Caki2 (cell line): Measurements from ENCODE around the gene ZNF652. TPM values are rescaled to one million over a fixed set of nuclear protein-coding genes. Genes with fewer than 3 reads are reported as not detected.
A peak's percentile ranks its signal among the peaks of the same experiment; 100 is the strongest.
"Not testable (repeated sequence)": the region's sequence is repeated elsewhere in the genome, so short reads cannot be mapped to it uniquely, and the experiment has no call there.

Experiments used
- DNase-seq: peaks from one replicate; pipeline ENCODE4 v3.0.0-alpha.2; 2015; ENCODE audit warnings: low read depth
- in situ Hi-C: cut with HindIII; loops from 2 replicates; pipeline ENCODE4 v1.10.0; 2016; ENCODE audit warnings: low sequenced_read_pairs, low pct_unique_long_range_greater_than_20kb, mixed read lengths
- total RNA-seq: library from RNA; depleted of rRNA; stranded (reverse); fragments of >200 nt; shearing (Covaris generic); gene quantifications from 2 replicates; pipeline ENCODE4 v1.2.3, GENCODE V29; 2014; ENCODE audit warnings: low replicate concordance

ZNF652 gene
- total RNA-seq, 1 experiment from 2014 or later: 24.4 TPM

- peak; percentile 18 for DNase-seq
- in situ Hi-C loops: no loop called here
These were observed 26.9 kb upstream of the ZNF652 start for GRCh38 chr17:49388692-49389513.

DNA sequence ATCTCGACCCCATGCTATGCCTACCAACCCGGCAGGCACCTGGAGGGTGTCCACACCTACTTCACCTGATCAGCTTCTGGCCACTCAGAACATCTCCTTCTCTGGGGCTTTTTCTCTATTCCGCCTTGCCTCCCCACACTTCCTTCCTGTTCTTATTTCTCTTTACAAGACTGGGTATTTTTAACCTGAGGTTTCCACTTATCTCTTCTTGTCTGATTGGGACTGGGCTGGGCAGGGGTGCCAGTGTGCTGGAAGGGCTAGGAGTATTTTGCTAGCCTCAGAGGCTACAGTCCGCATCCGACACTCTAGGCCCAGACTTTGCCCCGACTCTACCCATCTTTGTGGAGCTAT, 26.2 kb upstream of the ZNF652 start:
- no peak for DNase-seq
- in situ Hi-C loops: no loop called here

GRCh38 chr17:49387498-49388289, 25.6 kb upstream of the ZNF652 start:
- in situ Hi-C loops: no loop called here
- DNase-seq: no peak

- no peak for DNase-seq
- in situ Hi-C loops: no loop called here
These were observed 24.3 kb upstream of the ZNF652 start for GRCh38 chr17:49386373-49386772.

GRCh38 chr17:49384951-49385350, 22.9 kb upstream of the ZNF652 start:
- no peak for DNase-seq
- in situ Hi-C loops: no loop called here

- in situ Hi-C loops: no loop called here
- DNase-seq: no peak
These were observed 21.0 kb upstream of the ZNF652 start for GRCh38 chr17:49383060-49383459.

DNA sequence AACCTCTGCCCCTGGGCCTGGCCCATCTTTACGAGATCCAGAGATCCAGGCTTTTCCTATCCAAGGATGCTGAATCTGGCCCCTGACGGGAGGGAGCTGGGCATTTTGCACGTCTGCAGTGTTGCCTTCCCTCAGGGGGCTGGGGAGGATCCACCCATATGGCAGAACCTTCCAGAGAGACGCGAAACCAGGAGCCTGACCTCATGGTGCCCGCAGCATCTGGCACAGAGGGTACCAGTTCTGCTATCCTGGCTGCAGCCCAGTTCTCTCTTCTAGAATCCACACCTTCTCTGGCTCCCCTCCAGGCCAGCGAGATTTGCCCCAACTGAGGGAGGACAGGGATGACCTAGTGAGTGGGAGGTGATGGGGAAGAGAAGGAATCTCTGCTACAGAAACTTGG, 20.5 kb upstream of the ZNF652 start:
- in situ Hi-C loops: no loop called here
- DNase-seq: no peak

DNA sequence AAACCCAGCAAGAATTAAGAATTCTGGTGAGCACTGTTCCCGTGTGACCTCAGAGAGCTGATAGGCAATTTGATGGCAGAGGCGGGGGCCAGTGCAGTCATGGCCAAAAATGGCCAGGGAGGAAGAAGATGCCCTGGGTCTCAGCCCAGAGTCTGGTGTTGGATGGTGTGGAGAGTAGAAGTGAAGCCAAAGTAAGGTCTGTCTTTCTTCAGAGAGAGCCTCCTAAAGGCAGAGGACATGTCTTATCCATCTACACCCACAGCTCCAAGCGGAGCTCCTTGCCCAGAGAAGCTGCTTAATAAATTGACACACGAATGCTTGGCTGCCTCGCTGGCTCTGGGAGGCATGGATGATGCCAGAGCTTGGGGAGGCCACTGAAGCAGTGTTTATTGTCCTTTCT, 19.7 kb upstream of the ZNF652 start:
- in situ Hi-C loops: no loop called here
- no peak for DNase-seq

GRCh38 chr17:49381033-49381432, 19.0 kb upstream of the ZNF652 start:
- DNase-seq: no peak
- in situ Hi-C loops: no loop called here

DNA sequence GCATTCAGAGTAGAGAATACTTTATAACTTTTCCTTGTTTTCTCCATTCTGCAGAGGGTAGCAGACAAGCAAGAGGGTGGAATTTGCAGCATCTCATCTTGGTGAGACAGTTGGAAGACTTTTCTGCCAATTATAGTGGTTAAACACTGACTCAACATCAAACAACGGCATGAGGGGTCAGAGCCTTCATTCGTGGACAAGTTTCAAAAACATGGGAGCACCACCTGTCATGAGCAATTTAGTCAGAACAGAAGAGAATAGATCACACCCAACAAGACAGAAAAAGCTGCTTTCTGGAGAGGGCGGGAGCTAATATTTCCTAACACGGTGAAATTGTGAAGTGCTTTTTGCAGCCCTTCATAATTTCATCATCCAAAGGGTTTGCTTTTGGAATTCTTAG, 17.9 kb upstream of the ZNF652 start:
- no peak for DNase-seq
- in situ Hi-C loops: no loop called here

- DNase-seq: no peak
- in situ Hi-C loops: no loop called here
These were observed 16.3 kb upstream of the ZNF652 start for GRCh38 chr17:49378311-49378710.

DNA sequence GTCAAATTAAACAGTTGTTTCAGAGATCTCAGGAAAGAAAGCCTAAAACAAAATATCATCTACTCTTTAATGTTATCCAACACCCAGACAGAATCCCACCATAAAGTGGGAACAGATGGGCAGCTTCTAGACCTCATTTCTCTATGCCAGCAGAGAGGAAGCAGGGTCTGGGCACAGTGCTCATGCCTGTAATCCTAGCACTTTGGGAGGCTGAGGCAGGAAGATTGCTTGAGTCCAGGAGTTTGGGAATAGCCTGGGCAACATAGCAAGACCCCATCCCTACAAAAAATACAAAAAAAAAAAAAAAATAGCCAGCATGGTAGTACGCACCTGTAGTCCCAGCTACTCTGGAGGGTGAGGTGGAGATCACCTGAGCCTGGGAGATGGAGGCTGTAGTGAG, 13.5 kb upstream of the ZNF652 start:
- DNase-seq: no peak
- in situ Hi-C loops: no loop called here

GRCh38 chr17:49373115-49373514, 11.1 kb upstream of the ZNF652 start:
- in situ Hi-C loops: no loop called here
- no peak for DNase-seq

GRCh38 chr17:49372425-49372824, 10.4 kb upstream of the ZNF652 start:
- no peak for DNase-seq
- in situ Hi-C loops: no loop called here

DNA sequence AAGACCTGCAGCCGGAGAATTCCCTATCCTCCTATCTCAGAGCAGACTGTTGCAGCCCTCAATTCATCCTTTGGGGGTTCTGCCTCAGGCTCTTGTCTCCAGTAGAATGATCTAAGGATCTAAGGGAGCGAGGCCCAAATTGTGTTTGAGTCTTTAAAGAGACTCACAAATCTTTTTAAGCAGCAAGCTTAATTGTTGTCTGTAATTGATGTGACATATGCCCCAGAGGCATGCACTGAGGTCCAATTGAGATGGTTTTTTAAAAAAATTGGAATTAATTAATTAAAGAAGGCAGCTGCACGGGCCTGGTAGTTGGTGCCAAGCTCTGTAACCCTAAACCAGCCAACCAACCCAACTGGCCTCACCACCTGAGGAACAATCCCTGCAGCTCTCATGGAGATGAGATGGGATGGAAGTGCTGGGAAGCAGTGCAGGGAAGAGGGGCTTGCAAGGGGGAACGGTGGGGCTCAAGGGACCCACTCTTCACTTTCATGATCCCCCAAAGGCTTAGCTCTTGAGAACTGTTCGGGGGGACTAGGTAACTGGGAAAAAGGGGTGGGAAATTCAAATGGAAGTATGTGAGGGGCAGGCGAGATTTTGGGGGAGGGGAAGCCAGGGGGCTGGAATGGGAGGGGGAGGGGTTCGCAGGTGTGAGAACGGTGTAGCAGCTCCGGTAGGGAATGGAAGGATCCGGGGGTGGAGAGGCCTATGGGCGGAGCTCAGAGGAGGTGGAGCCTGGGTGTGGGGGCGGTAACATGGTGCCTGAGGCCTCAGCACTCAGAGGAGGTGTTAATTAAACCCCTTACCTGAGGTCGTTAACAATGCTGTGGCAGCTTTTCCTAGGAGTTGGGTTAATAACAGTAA, 9.2 kb upstream of the ZNF652 start:
- in situ Hi-C loops: no loop called here
- no peak for DNase-seq

DNA sequence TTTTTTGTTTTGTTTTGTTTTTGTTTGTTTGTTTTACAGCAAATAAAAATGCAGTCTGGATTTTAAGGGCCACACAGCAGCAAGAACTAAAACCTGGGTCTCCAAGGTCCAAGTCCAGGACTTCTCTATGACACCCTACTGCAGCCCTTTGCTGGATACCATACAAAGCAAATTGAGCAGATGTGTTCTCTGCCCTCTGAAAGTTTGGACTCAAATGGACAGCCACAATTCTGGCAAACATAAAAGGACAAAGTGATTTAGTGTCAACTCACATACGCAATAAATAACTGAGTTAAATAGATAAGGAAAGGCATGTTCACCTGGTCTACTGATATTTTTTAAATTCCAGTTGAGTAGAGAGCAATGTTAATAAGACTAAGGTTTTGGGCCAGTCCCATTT, 7.7 kb upstream of the ZNF652 start:
- in situ Hi-C loops: no loop called here

DNA sequence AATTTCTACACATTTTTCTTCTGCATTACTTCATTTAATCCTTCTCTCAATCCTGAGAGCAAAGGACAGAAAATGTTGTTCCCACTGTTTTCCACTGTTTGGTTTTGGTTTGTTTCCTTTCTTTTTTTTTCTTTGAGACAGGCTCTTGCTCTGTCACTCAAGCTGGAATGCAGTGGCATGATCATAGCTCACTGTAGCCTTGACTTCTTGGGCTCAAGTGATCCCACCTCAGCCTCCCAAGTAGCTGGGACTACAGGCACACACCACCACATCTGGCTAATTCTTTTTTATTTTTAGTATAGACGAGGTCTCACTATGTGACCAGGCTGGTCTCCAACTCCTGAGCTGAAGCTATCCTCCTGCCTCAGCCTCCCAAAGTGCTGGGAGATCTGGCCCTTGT, 7.0 kb upstream of the ZNF652 start:
- in situ Hi-C loops: no loop called here
- no peak for DNase-seq

More for the DNA sequence above, 7.7 kb upstream of the ZNF652 start:
- DNase-seq: no peak

GRCh38 chr17:49365667-49366066, 3.6 kb upstream of the ZNF652 start:
- in situ Hi-C loops: no loop called here
- no peak for DNase-seq

- DNase-seq, in situ Hi-C loops: not testable (repeated sequence)
These were observed 3.1 kb upstream of the ZNF652 start for GRCh38 chr17:49365126-49365525.
